ENCODE data around the gene VAV3.
"Not testable (repeated sequence)": the region's sequence is repeated elsewhere in the genome, so short reads cannot be mapped to it uniquely, and the experiment has no call there.

The VAV3 gene

GRCh38 chr1:107739651-107740050, 225.3 kb downstream of the VAV3 start:
- no peak for DNase-seq (ENCODE audit: low read depth)

GRCh38 chr1:107739201-107739600, 225.8 kb downstream of the VAV3 start:
- DNase-seq (ENCODE audit: low read depth) = no peak

GRCh38 chr1:107733401-107733800, 231.6 kb downstream of the VAV3 start:
- not testable (repeated sequence) for DNase-seq (ENCODE audit: low read depth)

- DNase-seq (ENCODE audit: low read depth) = no peak
These were observed 237.1 kb downstream of the VAV3 start for GRCh38 chr1:107727866-107728265.

GRCh38 chr1:107726860-107727259, 238.1 kb downstream of the VAV3 start:
- no peak for DNase-seq (ENCODE audit: low read depth)

GRCh38 chr1:107724648-107725047, 240.3 kb downstream of the VAV3 start:
- no peak for DNase-seq (ENCODE audit: low read depth)

GRCh38 chr1:107720210-107720609, 244.8 kb downstream of the VAV3 start:
- not testable (repeated sequence) for DNase-seq (ENCODE audit: low read depth)

GRCh38 chr1:107710005-107710404, 255.0 kb downstream of the VAV3 start:
- no peak for DNase-seq (ENCODE audit: low read depth)

- no peak for DNase-seq (ENCODE audit: low read depth)
These were observed 257.9 kb downstream of the VAV3 start for GRCh38 chr1:107707111-107707510.

- DNase-seq (ENCODE audit: low read depth) = no peak
These were observed 258.8 kb downstream of the VAV3 start for GRCh38 chr1:107706182-107706581.

GRCh38 chr1:107704911-107705310, 260.1 kb downstream of the VAV3 start:
- no peak for DNase-seq (ENCODE audit: low read depth)

GRCh38 chr1:107702946-107703571, 261.9 kb downstream of the VAV3 start:
- DNase-seq (ENCODE audit: low read depth) = no peak

GRCh38 chr1:107700651-107701050, 264.3 kb downstream of the VAV3 start:
- DNase-seq (ENCODE audit: low read depth) = not testable (repeated sequence)

GRCh38 chr1:107698161-107698560, 266.8 kb downstream of the VAV3 start:
- no peak for DNase-seq (ENCODE audit: low read depth)

- DNase-seq (ENCODE audit: low read depth) = no peak
These were observed 269.6 kb downstream of the VAV3 start for GRCh38 chr1:107695341-107695740.

- no peak for DNase-seq (ENCODE audit: low read depth)
These were observed 272.2 kb downstream of the VAV3 start for GRCh38 chr1:107692580-107693345.

GRCh38 chr1:107691540-107691939, 273.4 kb downstream of the VAV3 start:
- DNase-seq (ENCODE audit: low read depth) = no peak

GRCh38 chr1:107690491-107690890, 274.5 kb downstream of the VAV3 start:
- DNase-seq (ENCODE audit: low read depth) = no peak

GRCh38 chr1:107689733-107690132, 275.2 kb downstream of the VAV3 start:
- DNase-seq (ENCODE audit: low read depth) = no peak

GRCh38 chr1:107689159-107689558, 275.8 kb downstream of the VAV3 start:
- DNase-seq (ENCODE audit: low read depth) = no peak

- DNase-seq (ENCODE audit: low read depth) = no peak
These were observed 276.9 kb downstream of the VAV3 start for GRCh38 chr1:107687849-107688753.

GRCh38 chr1:107683683-107684082, 281.3 kb downstream of the VAV3 start:
- no peak for DNase-seq (ENCODE audit: low read depth)

GRCh38 chr1:107683191-107683657, 281.8 kb downstream of the VAV3 start:
- no peak for DNase-seq (ENCODE audit: low read depth)

All from activated T-cell treated with anti-CD3 and anti-CD28 coated beads for 48 hours (primary cell).